GM23338 (cell line): ENCODE measurements around the gene NCBP3. TPM values are rescaled to one million over a fixed set of nuclear protein-coding genes. Genes with fewer than 3 reads are reported as not detected.

Experiments
- ATAC-seq: fragments of 200-7000 bp; cut with Tn5 transposase; 3 replicates; pipeline ENCODE4 v1.9.1; 2020
- DNase-seq: peaks from one replicate; pipeline ENCODE4 v3.0.0-alpha.2; 2015; ENCODE audit warnings: low spot score
- H2AFZ ChIP-seq: fragments of 200-600 bp; sonication (generic); 2 replicates; pipeline ENCODE4 v1.8.0; 2016; ENCODE audit warnings: antibody characterized with exemption, mild to moderate bottlenecking, moderate library complexity
- H3F3A ChIP-seq: fragments of 200-600 bp; sonication (generic); replicated peaks from 2 replicates; pipeline ENCODE4 v1.8.0; 2017; ENCODE audit warnings: antibody characterized with exemption, mixed run types, low read depth
- H3K27ac ChIP-seq: fragments of 200-600 bp; sonication (generic); 2 replicates; pipeline ENCODE4 v1.6.1; 2016; ENCODE audit warnings: low read depth
- H3K27me3 ChIP-seq: fragments of 200-600 bp; sonication (generic); 2 replicates; pipeline ENCODE4 v1.8.0; 2016; ENCODE audit warnings: mild to moderate bottlenecking, mixed run types, moderate library complexity; ENCODE audit not compliant: insufficient read depth
- H3K36me3 ChIP-seq: fragments of 200-600 bp; sonication (generic); 2 replicates; pipeline ENCODE4 v1.8.0; 2016; ENCODE audit warnings: mild to moderate bottlenecking; ENCODE audit not compliant: insufficient read depth
- H3K4me1 ChIP-seq: fragments of 200-600 bp; sonication (generic); 2 replicates; pipeline ENCODE4 v1.8.0; 2016; ENCODE audit warnings: mild to moderate bottlenecking, moderate library complexity; ENCODE audit not compliant: insufficient read depth
- H3K4me2 ChIP-seq: fragments of 200-600 bp; sonication (generic); 2 replicates; pipeline ENCODE4 v1.7.1; 2017; ENCODE audit warnings: mixed run types
- H3K4me3 ChIP-seq: fragments of 200-600 bp; sonication (generic); 2 replicates; pipeline ENCODE4 v1.6.1; 2016; ENCODE audit warnings: mixed run types
- H3K79me2 ChIP-seq: fragments of 200-600 bp; sonication (generic); replicated peaks from 2 replicates; pipeline ENCODE4 v1.8.0; 2017; ENCODE audit warnings: mild to moderate bottlenecking; ENCODE audit not compliant: insufficient read depth
- H3K9me2 ChIP-seq: fragments of 200-600 bp; sonication (generic); 2 replicates; pipeline ENCODE4 v1.8.0; 2017; ENCODE audit not compliant: insufficient read depth
- H4K20me1 ChIP-seq: fragments of 200-600 bp; sonication (generic); replicated peaks from 2 replicates; pipeline ENCODE4 v1.8.0; 2017; ENCODE audit warnings: mild to moderate bottlenecking; ENCODE audit not compliant: insufficient read depth
- H3K27ac Mint-ChIP-seq: 2 replicates; pipeline ENCODE4 v1.8.0; 2020; ENCODE audit warnings: inconsistent platforms, mild to moderate bottlenecking, moderate library complexity, mixed read lengths
- H3K27me3 Mint-ChIP-seq: 3 replicates; pipeline ENCODE4 v1.8.0; 2022; ENCODE audit warnings: low read depth, mild to moderate bottlenecking, moderate library complexity, mixed read lengths, inconsistent platforms; ENCODE audit not compliant: insufficient read depth, poor library complexity
- H3K36me3 Mint-ChIP-seq: 3 replicates; pipeline ENCODE4 v1.8.0; 2021; ENCODE audit warnings: low read depth, mild to moderate bottlenecking, inconsistent platforms, moderate library complexity, mixed read lengths
- H3K4me1 Mint-ChIP-seq: 3 replicates; pipeline ENCODE4 v1.8.0; 2020; ENCODE audit warnings: mild to moderate bottlenecking, inconsistent platforms, mixed read lengths
- H3K4me3 Mint-ChIP-seq: 3 replicates; pipeline ENCODE4 v1.8.0; 2021; ENCODE audit warnings: moderate library complexity, mild to moderate bottlenecking, inconsistent platforms, mixed read lengths
- H3K9me3 Mint-ChIP-seq: 3 replicates; pipeline ENCODE4 v1.8.0; 2020; ENCODE audit warnings: moderate library complexity, mild to moderate bottlenecking, inconsistent platforms, mixed read lengths
- CREB1 ChIP-seq: fragments of 250-450 bp; sonication (Bioruptor Pico); IDR thresholded peaks from 2 replicates; pipeline ENCODE4 v1.5.0; 2020; ENCODE audit warnings: low read depth, mild to moderate bottlenecking, moderate library complexity
- CTCF ChIP-seq, 2 experiments: fragments of 200-600 bp in 1 of 2; sonication (generic) in 1 of 2; conservative IDR thresholded peaks; 2 replicates each; pipeline versions ENCODE4 v1.5.1 to v1.6.1; 2016 to 2017; ENCODE audit warnings: antibody characterized with exemption in 2 of 2, low read depth in 2 of 2, mild to moderate bottlenecking in 2 of 2, moderate library complexity in 1 of 2
- EZH2 ChIP-seq: fragments of 200-600 bp; sonication (generic); IDR thresholded peaks from one replicate; pipeline ENCODE4 v1.8.0; 2017; ENCODE audit warnings: antibody characterized with exemption, mild to moderate bottlenecking, low read depth; ENCODE audit not compliant: unreplicated experiment
- JUNB ChIP-seq: IDR thresholded peaks from one replicate; pipeline ENCODE4 v1.6.1; 2016; ENCODE audit warnings: antibody characterized with exemption; ENCODE audit not compliant: unreplicated experiment
- NANOG ChIP-seq: IDR thresholded peaks from 2 replicates; pipeline ENCODE4 v1.6.1; 2016; ENCODE audit warnings: antibody characterized with exemption, borderline replicate concordance
- REST ChIP-seq: IDR thresholded peaks from one replicate; pipeline ENCODE4 v1.6.1; 2018; ENCODE audit warnings: antibody characterized with exemption; ENCODE audit not compliant: unreplicated experiment
- ZNF114 ChIP-seq: fragments of 250-450 bp; sonication (Bioruptor Pico); IDR thresholded peaks from 2 replicates; pipeline ENCODE4 v1.5.0; 2020; ENCODE audit warnings: mild to moderate bottlenecking, moderate library complexity
- ZNF462 ChIP-seq: fragments of 250-450 bp; sonication (Bioruptor Pico); IDR thresholded peaks from 2 replicates; pipeline ENCODE4 v1.5.0; 2020; ENCODE audit warnings: mild to moderate bottlenecking, moderate library complexity
- polyA plus RNA-seq: library from polyadenylated mRNA; unstranded; fragments of >200 nt; fragmentation: Nextera tagmentation; extraction: Ambion mirVana; gene quantifications from 2 replicates; pipeline ENCODE4 v1.2.1, GENCODE V29; 2016
- total RNA-seq: library from RNA; depleted of rRNA; stranded (reverse); fragments of >200 nt; shearing (Covaris generic); gene quantifications from 2 replicates; pipeline ENCODE4 v1.2.3, GENCODE V29; 2014

Gene NCBP3
- total and polyA plus RNA-seq, 2 experiments from 2014 or later: 35.5 to 42.8 TPM

GRCh38 chr17:3852561-3852960, 6.5 kb upstream of the NCBP3 start (continued):
- TF ChIP-seq ZNF462 (no peak), EZH2 (no peak), CREB1 (CRISPR knock-in tag) (no peak), REST (no peak)

- no peak overlapping the region; the same call in 2 of the 3 replicates for H3K4me3 Mint-ChIP-seq
- Histone ChIP-seq H3K4me2 (no peak overlapping the region), H3K4me3 (no peak overlapping the region), H3K79me2 (no peaks in the 10 kb centered on the region), H4K20me1 (no peaks in the 10 kb centered on the region), H3K9me2 (no peaks in the 10 kb centered on the region), H3K4me1 (peaks cover 3% of the 10 kb centered on the region; the same call in 1 of the 2 replicates), H3F3A (no peaks in the 10 kb centered on the region), H3K36me3 (no peaks in the 10 kb centered on the region), H3K27me3 (no peaks in the 10 kb centered on the region), H3K27ac (no peak overlapping the region), H2AFZ (no peak overlapping the region)
- peaks cover 7% of the 10 kb centered on the region for H3K4me1 Mint-ChIP-seq
- H3K27me3 Mint-ChIP-seq: peaks cover 8% of the 10 kb centered on the region
- H3K9me3 Mint-ChIP-seq: peaks cover 8% of the 10 kb centered on the region
- no peak overlapping the region for H3K27ac Mint-ChIP-seq
- no peaks in the 10 kb centered on the region; the same call in 1 of the 3 replicates for H3K36me3 Mint-ChIP-seq
- ATAC-seq (no peak), DNase-seq (no peak)
- TF ChIP-seq ZNF114 (CRISPR knock-in tag) (no peak), REST (no peak), CREB1 (CRISPR knock-in tag) (no peak), JUNB (no peak), CTCF (conservative IDR thresholded peaks at IDR 0.05; ENCODE audit: low read depth in 2 of 2) (no peak), EZH2 (no peak), NANOG (no peak)
Observed at GRCh38 chr17:3851461-3852100, 5.5 kb upstream of the NCBP3 start.
